ENCODE measurements around the gene VAX1. TPM values are rescaled to one million over a fixed set of nuclear protein-coding genes. Genes with fewer than 3 reads are reported as not detected.

Gene VAX1
- total and polyA plus RNA-seq, 8 donors, result not detected

DNA sequence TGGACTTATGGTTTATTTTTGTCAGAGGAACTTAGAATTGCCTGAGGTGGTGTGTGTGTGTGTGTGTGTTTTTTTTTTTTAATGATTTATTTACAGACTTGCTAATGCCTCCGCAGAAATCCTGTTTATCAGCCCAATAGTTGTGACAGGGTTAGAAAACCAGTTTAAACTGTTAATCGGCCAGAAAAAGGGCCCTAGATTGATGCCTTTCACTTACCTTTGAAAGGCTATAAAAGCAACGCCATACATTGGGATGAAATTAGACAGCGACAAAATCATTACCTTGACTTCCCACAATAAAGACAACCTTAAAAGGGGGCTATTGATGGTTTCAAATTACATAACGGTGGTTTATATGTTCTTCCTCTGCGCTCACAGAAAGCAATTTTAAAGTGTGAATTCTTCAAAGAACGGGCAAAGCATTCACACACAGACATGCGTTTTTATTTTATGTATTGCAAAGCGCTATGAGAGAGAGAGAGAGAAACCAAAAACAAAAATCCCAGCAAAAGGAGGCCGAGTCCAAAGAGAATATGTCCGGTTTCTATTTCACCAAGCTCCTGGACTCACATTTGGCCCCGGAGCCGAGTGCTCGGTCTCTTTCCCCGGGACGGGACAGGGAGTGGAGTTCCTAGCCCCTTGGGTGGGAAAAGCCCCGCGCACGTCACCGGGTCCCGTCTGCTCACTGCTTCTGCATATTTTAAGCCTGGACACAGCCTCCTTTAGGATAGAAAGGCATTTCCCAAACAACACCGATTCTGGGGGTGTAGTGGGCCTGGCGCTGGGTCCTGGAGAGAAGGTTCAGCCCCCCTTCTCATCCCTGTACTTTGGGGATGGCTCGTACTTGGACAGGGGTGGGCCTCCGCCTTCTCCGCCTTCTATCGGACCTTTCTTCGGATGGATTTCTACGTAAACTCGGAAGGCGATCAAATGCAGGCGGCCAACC, 26.8 kb upstream of the VAX1 start:
- 4 to 8% (median 5%) methylated on average over 32 of the region's 32 CpGs for WGBS, 5 donors
- Histone ChIP-seq H3K4me3 (peak overlapping the region; percentile 13 to 46 (median 29)), H3K27ac (no peak overlapping the region), H3K36me3 (no peaks in the 10 kb centered on the region), H3K4me1 (peaks cover 24 to 58% (median 51%) of the 10 kb centered on the region in 4 donors), H3K9me3 (no peaks in the 10 kb centered on the region), H3K27me3 (peaks cover 36 to 100% (median 100%) of the 10 kb centered on the region in 3 donors)
- peak in 1 of 2 donors; percentile 18 for DNase-seq
- intact Hi-C loops (cut with DNase I; ENCODE audit: low total_unique reads), result no loop called here
- TF ChIP-seq POLR2A (IDR thresholded peaks at IDR 0.05) (no peak), EP300 (IDR thresholded peaks at IDR 0.05) (no peak), POLR2AphosphoS5 (IDR thresholded peaks at IDR 0.05) (no peak)
- TF ChIP-seq, protein P1, sequence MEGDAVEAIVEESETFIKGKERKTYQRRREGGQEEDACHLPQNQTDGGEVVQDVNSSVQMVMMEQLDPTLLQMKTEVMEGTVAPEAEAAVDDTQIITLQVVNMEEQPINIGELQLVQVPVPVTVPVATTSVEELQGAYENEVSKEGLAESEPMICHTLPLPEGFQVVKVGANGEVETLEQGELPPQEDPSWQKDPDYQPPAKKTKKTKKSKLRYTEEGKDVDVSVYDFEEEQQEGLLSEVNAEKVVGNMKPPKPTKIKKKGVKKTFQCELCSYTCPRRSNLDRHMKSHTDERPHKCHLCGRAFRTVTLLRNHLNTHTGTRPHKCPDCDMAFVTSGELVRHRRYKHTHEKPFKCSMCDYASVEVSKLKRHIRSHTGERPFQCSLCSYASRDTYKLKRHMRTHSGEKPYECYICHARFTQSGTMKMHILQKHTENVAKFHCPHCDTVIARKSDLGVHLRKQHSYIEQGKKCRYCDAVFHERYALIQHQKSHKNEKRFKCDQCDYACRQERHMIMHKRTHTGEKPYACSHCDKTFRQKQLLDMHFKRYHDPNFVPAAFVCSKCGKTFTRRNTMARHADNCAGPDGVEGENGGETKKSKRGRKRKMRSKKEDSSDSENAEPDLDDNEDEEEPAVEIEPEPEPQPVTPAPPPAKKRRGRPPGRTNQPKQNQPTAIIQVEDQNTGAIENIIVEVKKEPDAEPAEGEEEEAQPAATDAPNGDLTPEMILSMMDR (IDR thresholded peaks at IDR 0.05), result no peak

DNA sequence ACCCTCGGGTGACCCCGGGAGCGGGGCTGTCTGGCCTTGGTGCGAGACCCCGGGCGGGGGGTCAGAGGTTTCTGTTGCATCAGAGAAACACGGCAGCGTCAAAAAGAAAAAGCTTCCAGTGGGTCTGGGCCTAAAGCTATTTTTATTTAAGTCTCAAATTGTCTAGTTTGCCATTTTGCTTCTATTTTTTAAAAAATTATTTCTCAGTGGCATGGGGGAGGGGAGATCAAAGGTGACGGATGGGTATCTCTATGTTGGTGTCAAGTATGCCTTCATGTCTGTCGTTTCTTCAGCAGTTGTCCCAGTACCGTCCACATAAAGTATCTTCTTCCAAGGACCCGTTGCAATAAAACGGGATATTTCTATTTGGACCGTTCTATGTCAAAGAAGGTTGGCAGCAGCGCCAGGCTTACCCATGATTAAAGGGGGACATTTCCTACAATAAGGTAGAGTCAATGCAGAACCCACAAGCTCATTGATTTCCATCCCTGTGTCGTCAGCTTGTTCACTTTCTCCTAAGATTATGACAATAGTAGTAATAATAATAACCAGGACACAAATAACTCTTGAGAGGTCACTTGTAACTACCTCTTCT, 26.0 kb upstream of the VAX1 start:
- WGBS, 5 donors, result 11 to 17% (median 13%) methylated on average over 16 of the region's 16 CpGs
- Histone ChIP-seq H3K27ac (no peak overlapping the region), H3K4me3 (peak overlapping the region in 1 of 4 donors; percentile 37), H3K27me3 (peaks cover 36 to 100% (median 100%) of the 10 kb centered on the region in 3 donors), H3K9me3 (no peaks in the 10 kb centered on the region), H3K36me3 (no peaks in the 10 kb centered on the region), H3K4me1 (peaks cover 24 to 58% (median 51%) of the 10 kb centered on the region in 4 donors)
- no peak for DNase-seq
- intact Hi-C loops (cut with DNase I; ENCODE audit: low total_unique reads), result no loop called here
- TF ChIP-seq EP300 (IDR thresholded peaks at IDR 0.05), result no peak
- TF ChIP-seq POLR2A (IDR thresholded peaks at IDR 0.05), result no peak
- no peak for TF ChIP-seq POLR2AphosphoS5 (IDR thresholded peaks at IDR 0.05)
- TF ChIP-seq, protein P1 (IDR thresholded peaks at IDR 0.05), result no peak

DNA sequence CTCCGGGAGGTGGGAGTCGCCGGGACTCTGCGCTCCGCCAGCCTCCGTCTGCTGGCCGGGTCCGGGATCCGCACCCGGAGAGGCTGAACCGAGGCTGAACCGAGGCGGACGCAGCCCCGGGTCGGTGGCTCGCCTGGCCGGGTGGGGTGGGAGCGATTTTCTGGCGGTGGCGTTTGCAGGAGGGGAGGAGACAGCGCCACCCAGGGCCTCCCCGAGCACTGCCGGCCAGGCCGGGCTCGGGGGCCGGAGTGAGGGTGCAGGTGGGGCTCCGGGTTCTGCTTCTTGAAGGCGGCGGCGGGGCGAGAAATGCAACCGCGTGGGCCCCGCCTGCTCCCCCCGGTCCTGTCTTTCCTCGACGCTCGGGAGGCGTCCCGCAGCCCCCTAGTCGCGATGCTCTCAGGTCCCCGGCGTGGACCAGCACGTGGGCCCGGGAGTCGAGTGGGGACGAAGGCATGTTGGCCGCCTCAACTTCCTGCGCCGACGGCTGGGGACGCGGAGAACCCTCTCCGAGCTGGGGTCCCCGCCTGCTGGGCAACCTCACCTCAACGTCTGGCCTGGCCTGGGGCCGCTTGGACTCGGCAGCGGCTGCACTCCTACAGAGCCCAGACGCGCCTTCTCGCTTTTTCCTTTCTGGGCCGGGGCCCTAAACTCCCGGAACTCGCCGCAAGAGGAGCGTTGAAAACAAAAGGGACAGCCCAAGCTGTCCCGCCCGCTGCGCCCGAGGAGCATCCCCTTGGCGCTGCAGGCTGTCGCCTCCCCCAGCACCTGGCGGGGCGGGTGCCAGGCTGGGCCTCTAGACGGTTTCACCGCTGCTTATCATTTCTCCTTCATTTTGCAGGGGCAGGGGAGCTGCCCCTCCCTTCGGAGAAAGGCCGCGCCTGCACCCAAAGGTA, 25.2 kb upstream of the VAX1 start:
- peak in 1 of 2 donors; percentile 39 for DNase-seq
- Histone ChIP-seq H3K27me3 (peaks cover 36 to 100% (median 98%) of the 10 kb centered on the region in 3 donors), H3K9me3 (no peaks in the 10 kb centered on the region), H3K36me3 (no peaks in the 10 kb centered on the region), H3K27ac (no peak overlapping the region), H3K4me3 (peak overlapping the region; percentile 7 to 37 (median 20)), H3K4me1 (peaks cover 22 to 55% (median 47%) of the 10 kb centered on the region in 4 donors)
- intact Hi-C loops (cut with DNase I; ENCODE audit: low total_unique reads), result no loop called here
- TF ChIP-seq EP300 (IDR thresholded peaks at IDR 0.05), result no peak
- no peak for TF ChIP-seq POLR2AphosphoS5 (IDR thresholded peaks at IDR 0.05)
- TF ChIP-seq POLR2A (IDR thresholded peaks at IDR 0.05), result no peak
- TF ChIP-seq, protein P1 (IDR thresholded peaks at IDR 0.05), result no peak
- 2 to 6% (median 5%) methylated on average over 19 to 82 of the region's 82 CpGs for WGBS, 5 donors
